ENCODE measurements around the gene TRIM69.
"Not testable (repeated sequence)": the region's sequence is repeated elsewhere in the genome, so short reads cannot be mapped to it uniquely, and the experiment has no call there.

GRCh38 chr15:44728232-44728575 is 8.1 kb upstream of the TRIM69 start:
- TF ChIP-seq CTCF (IDR thresholded peaks at IDR 0.05; ENCODE audit: low read length); EZH2 (IDR thresholded peaks at IDR 0.05; ENCODE audit: borderline replicate concordance, low read length): not testable (repeated sequence)

Data from OCI-LY1 (cell line).